HuH-7 (cell line): Measurements from ENCODE around the gene KCNN4.
"Not testable (repeated sequence)": the region's sequence is repeated elsewhere in the genome, so short reads cannot be mapped to it uniquely, and the experiment has no call there.

ENCODE experiments used
- DNase-seq: peaks from one replicate; pipeline ENCODE4 v3.0.0; 2011; ENCODE audit warnings: low spot score

KCNN4 gene

GRCh38 chr19:43780706-43781525 lies at the start of gene KCNN4:
TSS of gene KCNN4 (minus strand) at chr19:43780973. CDS start at chr19:43780861, 112 bp downstream.
- no peak for DNase-seq

- DNase-seq: peak; percentile 89
Observed at GRCh38 chr19:43826787-43827754, 46.3 kb upstream of the KCNN4 start, which contains the start of gene ZNF283. TSS of gene ZNF283 (plus strand) at chr19:43827321. CDS start at chr19:43833505, 6,184 bp downstream.

- DNase-seq: not testable (repeated sequence)
Observed at GRCh38 chr19:43824572-43824971, 43.8 kb upstream of the KCNN4 start.

- not testable (repeated sequence) for DNase-seq
Observed at GRCh38 chr19:43823856-43824255, 43.1 kb upstream of the KCNN4 start.

GRCh38 chr19:43820884-43821215 lies 40.1 kb upstream of the KCNN4 start:
- DNase-seq: no peak

DNA sequence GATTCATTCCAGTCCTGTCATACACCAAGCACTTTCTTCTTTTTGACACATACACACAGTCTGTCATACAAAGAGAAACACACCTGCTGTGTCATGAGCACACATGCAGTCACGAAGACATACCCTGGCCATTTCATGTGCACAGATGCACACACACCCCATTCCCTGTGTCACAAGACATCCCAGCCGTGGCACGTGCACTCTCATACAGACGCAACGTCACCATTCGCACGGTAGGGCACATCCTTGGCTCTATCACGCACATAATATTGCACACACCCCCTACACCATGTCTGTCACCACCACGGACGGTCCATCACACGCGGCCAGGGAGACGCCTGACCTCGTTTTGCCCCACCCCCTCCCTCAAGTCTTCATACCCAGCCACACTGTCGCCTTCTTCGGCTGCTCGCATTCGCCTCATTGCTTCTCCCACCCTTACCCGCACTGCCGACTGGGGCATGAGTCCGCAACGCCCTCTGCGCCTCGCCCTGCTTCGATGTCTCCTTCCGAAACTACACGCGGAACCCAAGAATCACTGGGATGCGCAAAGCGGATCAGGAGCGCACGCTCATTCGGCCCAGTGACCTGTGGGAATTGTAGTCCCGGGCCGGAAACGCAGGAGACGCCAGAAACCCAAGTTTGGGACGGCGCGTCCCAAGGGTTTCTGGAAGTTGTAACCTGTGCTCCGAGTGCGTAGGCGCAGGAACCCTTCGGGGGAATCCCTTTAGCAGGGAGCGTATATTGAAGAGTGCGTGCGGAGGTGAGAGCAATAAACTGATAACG lies 39.5 kb upstream of the KCNN4 start:
- no peak for DNase-seq

GRCh38 chr19:43818500-43818899 lies 37.7 kb upstream of the KCNN4 start:
- DNase-seq: no peak

DNA sequence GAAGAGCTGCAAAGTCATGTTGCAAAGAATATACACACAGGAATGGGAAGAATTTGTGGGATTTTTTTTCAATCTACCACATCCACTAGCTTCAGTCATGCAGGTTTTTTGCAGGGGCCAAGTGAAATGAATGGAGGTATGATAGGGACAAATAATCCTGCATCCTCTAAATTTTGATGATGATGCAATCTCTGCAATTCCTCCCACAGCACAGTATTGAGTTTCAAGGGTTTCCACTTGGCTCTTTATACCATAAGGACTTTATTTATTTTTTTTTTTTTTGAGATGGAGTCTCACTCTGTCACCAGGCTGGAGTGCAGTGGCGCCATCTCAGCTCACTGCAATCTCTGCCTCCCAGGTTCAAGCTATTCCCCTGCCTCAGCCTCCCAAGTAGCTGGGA lies 36.7 kb upstream of the KCNN4 start:
- not testable (repeated sequence) for DNase-seq

- no peak for DNase-seq
Observed at GRCh38 chr19:43814663-43815352, 34.0 kb upstream of the KCNN4 start.

DNA sequence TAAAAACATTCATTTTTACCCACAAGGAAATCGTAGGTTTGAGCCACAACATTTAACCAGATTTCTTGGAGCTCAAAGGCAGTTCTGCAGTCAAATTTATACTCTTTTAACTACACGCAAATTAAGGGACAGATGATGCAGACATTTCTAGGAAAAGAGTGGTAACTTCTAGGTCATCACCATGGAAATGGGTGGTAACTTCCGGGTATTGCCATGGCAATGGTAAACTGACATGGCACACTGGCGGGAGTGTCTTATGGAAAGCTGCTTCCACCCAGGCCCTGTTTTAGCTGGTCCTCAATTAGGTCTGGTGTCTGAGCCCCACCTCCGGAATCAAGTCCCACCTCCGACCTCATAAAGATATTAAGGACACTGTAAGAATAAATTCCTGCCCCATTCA lies 31.9 kb upstream of the KCNN4 start:
- no peak for DNase-seq

DNA sequence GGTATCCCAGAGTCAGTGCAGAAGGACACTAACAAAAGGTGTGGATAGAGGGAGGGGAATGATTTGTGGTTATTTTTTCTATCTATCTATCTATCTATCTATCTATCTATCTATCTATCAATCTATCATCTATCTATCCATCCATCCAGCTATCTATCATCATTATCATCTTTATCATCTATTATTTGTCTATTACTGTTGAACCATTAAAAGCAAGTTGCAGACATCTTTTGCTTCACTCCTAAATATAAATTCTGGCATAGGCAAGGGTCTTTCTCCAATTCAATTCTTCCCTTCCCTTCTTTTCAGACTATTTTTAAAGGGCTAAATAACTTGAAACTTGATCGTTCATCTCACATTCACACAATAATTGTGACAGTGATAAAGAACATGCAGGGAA lies 31.5 kb upstream of the KCNN4 start:
- no peak for DNase-seq

- DNase-seq: no peak
Observed at GRCh38 chr19:43811837-43812236, 31.1 kb upstream of the KCNN4 start.

GRCh38 chr19:43809762-43810696 lies 29.3 kb upstream of the KCNN4 start:
- peak; percentile 40 for DNase-seq

GRCh38 chr19:43807651-43808050 lies 26.9 kb upstream of the KCNN4 start:
- DNase-seq: no peak

DNA sequence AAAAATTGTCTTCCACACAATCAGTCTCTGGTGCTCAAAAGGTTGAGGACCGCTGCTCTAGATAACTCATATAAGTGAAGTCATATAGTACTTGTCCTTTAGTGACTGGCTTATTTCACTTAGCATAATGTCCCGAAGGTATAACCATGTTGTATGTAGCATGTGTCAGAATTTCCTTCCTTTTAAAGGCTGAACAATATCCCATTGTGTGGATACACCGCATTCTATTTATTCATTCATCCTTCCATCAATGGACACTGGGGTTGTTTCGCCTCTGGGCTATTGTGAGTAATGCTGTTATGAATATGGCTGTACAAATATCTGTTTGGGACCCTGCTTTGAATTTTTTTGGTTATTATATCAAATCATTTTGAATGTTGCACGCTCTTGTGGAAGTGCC lies 26.1 kb upstream of the KCNN4 start:
- no peak for DNase-seq

- DNase-seq: not testable (repeated sequence)
Observed at GRCh38 chr19:43806401-43806800, 25.6 kb upstream of the KCNN4 start.

GRCh38 chr19:43804432-43804831 lies 23.7 kb upstream of the KCNN4 start:
- DNase-seq: no peak

DNA sequence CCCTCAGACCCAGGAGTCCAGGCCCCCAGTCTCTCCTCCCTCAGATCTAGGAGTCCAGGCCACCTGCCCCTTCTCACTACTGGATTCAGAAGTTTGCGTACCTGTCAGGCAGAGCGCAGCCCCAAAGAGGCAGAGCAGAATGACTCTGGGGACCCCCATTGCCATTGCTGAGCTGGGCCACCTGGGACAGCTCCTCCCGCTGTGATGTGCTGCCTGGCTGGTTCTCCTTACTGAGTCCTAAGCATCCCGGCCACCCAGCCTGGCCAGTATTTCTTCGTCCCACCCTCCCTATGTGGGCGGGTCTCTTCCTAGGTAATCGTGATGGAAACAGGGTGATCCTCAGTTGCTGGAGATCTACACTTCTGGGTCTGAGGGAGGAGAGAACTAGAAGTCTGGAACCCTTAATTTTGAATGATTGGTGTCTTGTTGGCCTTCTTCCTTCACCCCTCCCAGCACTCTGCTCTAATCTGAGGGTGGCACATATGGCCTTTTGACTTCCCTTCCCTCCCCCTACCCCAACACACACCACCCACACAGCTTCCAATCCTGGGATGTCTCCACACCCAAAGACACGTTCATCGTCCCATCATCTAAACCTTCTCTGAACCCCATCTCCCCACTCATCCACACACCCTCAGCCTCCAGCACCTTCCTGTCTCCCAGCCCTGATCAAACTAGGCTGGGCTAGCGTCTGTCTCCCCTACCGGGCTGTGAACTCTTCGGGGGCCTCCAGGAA lies 21.6 kb upstream of the KCNN4 start, which contains the start of gene LYPD5:
LYPD5 (minus strand) TSS at position 232 of the 736 bp plus-strand sequence; CDS start at position 165, 67 bp downstream.
- DNase-seq: no peak

GRCh38 chr19:43799502-43800142 lies 18.8 kb upstream of the KCNN4 start:
- DNase-seq: no peak
